HepG2 (cell line): ENCODE results near the gene PAXIP1. TPM values are rescaled to one million over a fixed set of nuclear protein-coding genes. Genes with fewer than 3 reads are reported as not detected.

Experiments used
- ATAC-seq: fragments of 200-7000 bp; cut with Tn5 transposase; 3 replicates; pipeline ENCODE4 v1.9.1; 2020; ENCODE audit warnings: mild to moderate bottlenecking, moderate library complexity
- BruUV-seq: library from RNA; stranded (reverse); fragments of 400-500 nt; replicated peaks from 2 replicates; lab custom pipeline; 2021; lab: Mats Ljungman, UMichigan
- CTCF ChIA-PET: fragments of 300-600 bp; formaldehyde crosslinking; extraction: SDS; loops from one replicate; lab custom pipeline; 2021; ENCODE audit warnings: low total read pairs, inconsistent platforms, low intra/inter-chr PET ratio; lab: Yijun Ruan, JAX
- POLR2A ChIA-PET: fragments of 350-600 bp; sonication (Branson Sonifier 250); formaldehyde crosslinking; loops from one replicate; lab custom pipeline; 2020; ENCODE audit warnings: antibody characterized with exemption, inconsistent platforms; lab: Yijun Ruan, JAX
- DNase-seq: peaks from one replicate; pipeline ENCODE4 v3.0.0-alpha.2; 2015; ENCODE audit warnings: low spot score
- FAIRE-seq: peaks from 3 replicates; lab custom pipeline; 2011; peaks lifted over from hg19 to GRCh38; lab: Jason Lieb, UNC
- H2AFZ ChIP-seq: one replicate; pipeline ENCODE4 v1.6.1; 2011; ENCODE audit warnings: low read length, inconsistent platforms
- H3K27ac ChIP-seq: fragments of 300-600 bp; 3 replicates; pipeline ENCODE4 v1.8.0; 2011; ENCODE audit warnings: mixed run types, mild to moderate bottlenecking, mixed read lengths, low read length, inconsistent platforms; ENCODE audit not compliant: insufficient read depth; ENCODE audit errors: extremely low read length
- H3K27me3 ChIP-seq, 2 experiments: fragments of 200-600 bp in 1 of 2; 2 replicates in 1 of 2; 3 replicates in 1 of 2; pipeline versions ENCODE4 v1.6.0 to v1.8.0; 2011; ENCODE audit warnings: low read length in 2 of 2, mild to moderate bottlenecking in 2 of 2, moderate library complexity in 2 of 2, inconsistent platforms in 1 of 2; ENCODE audit not compliant: insufficient read depth in 2 of 2, control insufficient read depth in 1 of 2
- H3K36me3 ChIP-seq, 2 experiments: fragments of 200-600 bp in 1 of 2; replicated peaks in 1 of 2; 2 replicates in 1 of 2; 3 replicates in 1 of 2; pipeline versions ENCODE4 v1.5.1 to v1.8.0; 2011; ENCODE audit warnings: low read length in 2 of 2, inconsistent platforms in 1 of 2; ENCODE audit not compliant: insufficient read depth in 2 of 2, control insufficient read depth in 1 of 2
- H3K4me1 ChIP-seq: 2 replicates; pipeline ENCODE4 v1.5.1; 2012; ENCODE audit warnings: low read length, inconsistent platforms; ENCODE audit not compliant: insufficient read depth
- H3K4me2 ChIP-seq: 2 replicates; pipeline ENCODE4 v1.6.0; 2011; ENCODE audit warnings: low read depth, low read length, inconsistent platforms
- H3K4me3 ChIP-seq, 3 experiments: fragments of 200-600 bp in 1 of 3; sonication (generic), shearing (Covaris generic) in 1 of 3; replicated peaks in 1 of 3; 2 replicates each; pipeline ENCODE4 v1.5.1; 2011 to 2016; ENCODE audit warnings: low read length in 3 of 3, inconsistent platforms in 2 of 3, low read depth in 2 of 3, mild to moderate bottlenecking in 2 of 3, control low read depth in 1 of 3, mixed read lengths in 1 of 3; ENCODE audit not compliant: insufficient read depth in 1 of 3
- H3K79me2 ChIP-seq: one replicate; pipeline ENCODE4 v1.6.1; 2011; ENCODE audit warnings: low read length, inconsistent platforms; ENCODE audit not compliant: insufficient read depth
- H3K9ac ChIP-seq: 2 replicates; pipeline ENCODE4 v1.6.0; 2011; ENCODE audit warnings: mild to moderate bottlenecking, low read depth, low read length, inconsistent platforms; ENCODE audit not compliant: insufficient read depth
- H3K9me3 ChIP-seq: 2 replicates; pipeline ENCODE4 v1.5.1; 2012; ENCODE audit warnings: mild to moderate bottlenecking, low read length
- H4K20me1 ChIP-seq: 2 replicates; pipeline ENCODE4 v1.6.0; 2011; ENCODE audit warnings: inconsistent platforms, mild to moderate bottlenecking, low read length, moderate library complexity; ENCODE audit not compliant: insufficient read depth
- ATM ChIP-seq: fragments of 450-650 bp; IDR thresholded peaks from 2 replicates; pipeline ENCODE4 v1.7.1; 2017; ENCODE audit warnings: mild to moderate bottlenecking, borderline replicate concordance
- CBX5 ChIP-seq: sonication (generic); formaldehyde crosslinking; IDR thresholded peaks from 2 replicates; pipeline ENCODE4 v1.4.0; 2020; ENCODE audit warnings: missing genetic modification reagents, borderline replicate concordance
- FOXK1 ChIP-seq: sonication (generic); formaldehyde crosslinking; IDR thresholded peaks from 2 replicates; pipeline ENCODE4 v1.4.0; 2020; ENCODE audit warnings: low read depth, missing genetic modification reagents, borderline replicate concordance
- HNF4A ChIP-seq: sonication (generic); formaldehyde crosslinking; IDR thresholded peaks from 2 replicates; pipeline ENCODE4 v1.4.0; 2020; ENCODE audit warnings: missing genetic modification reagents
- MAX ChIP-seq: IDR thresholded peaks from 2 replicates; pipeline ENCODE4 v1.6.1; 2012; ENCODE audit warnings: inconsistent platforms
- MAZ ChIP-seq, 2 experiments: sonication (generic) in 1 of 2; formaldehyde crosslinking in 1 of 2; IDR thresholded peaks; 2 replicates each; pipeline versions ENCODE4 v1.5.0 to v1.6.1; 2012 to 2020; ENCODE audit warnings: low read depth in 2 of 2, mild to moderate bottlenecking in 2 of 2, borderline replicate concordance in 1 of 2, improper control_type of control experiment in 1 of 2, low read length in 1 of 2, missing genetic modification reagents in 1 of 2, moderate library complexity in 1 of 2
- RFX5 ChIP-seq: IDR thresholded peaks from 2 replicates; pipeline ENCODE4 v1.6.1; 2011; ENCODE audit warnings: low read depth, low read length, improper control_type of control experiment
- SMARCE1 ChIP-seq: fragments of 450-650 bp; IDR thresholded peaks from 2 replicates; pipeline ENCODE4 v1.6.1; 2017; ENCODE audit warnings: borderline replicate concordance
- SOX6 ChIP-seq, 2 experiments: fragments of 450-650 bp in 1 of 2; sonication (generic) in 1 of 2; formaldehyde crosslinking in 1 of 2; IDR thresholded peaks; 2 replicates each; pipeline versions ENCODE4 v1.4.0 to v1.6.1; 2017 to 2020; ENCODE audit warnings: antibody characterized with exemption in 1 of 2, mild to moderate bottlenecking in 1 of 2, missing genetic modification reagents in 1 of 2
- TBX2 ChIP-seq: sonication (generic); formaldehyde crosslinking; IDR thresholded peaks from 2 replicates; pipeline ENCODE4 v1.5.0; 2020; ENCODE audit warnings: missing genetic modification reagents, mild to moderate bottlenecking, borderline replicate concordance
- TFDP2 ChIP-seq: sonication (generic); formaldehyde crosslinking; IDR thresholded peaks from 2 replicates; pipeline ENCODE4 v1.4.0; 2020; ENCODE audit warnings: missing genetic modification reagents
- THAP7 ChIP-seq: sonication (generic); formaldehyde crosslinking; IDR thresholded peaks from 2 replicates; pipeline ENCODE4 v1.8.1; 2023; ENCODE audit warnings: mild to moderate bottlenecking, missing genetic modification reagents
- ZBTB1 ChIP-seq: sonication (generic); formaldehyde crosslinking; IDR thresholded peaks from 2 replicates; pipeline ENCODE4 v1.4.0; 2020; ENCODE audit warnings: missing genetic modification reagents, borderline replicate concordance
- ZFP36 ChIP-seq: fragments of 150-350 bp; IDR thresholded peaks from 2 replicates; pipeline ENCODE4 v1.6.1; 2018; ENCODE audit warnings: borderline replicate concordance, low read length, low read depth; ENCODE audit not compliant: partially characterized antibody
- ZNF468 ChIP-seq: sonication (generic); formaldehyde crosslinking; IDR thresholded peaks from 2 replicates; pipeline ENCODE4 v1.8.0; 2022; ENCODE audit warnings: mild to moderate bottlenecking, moderate library complexity, missing genetic modification reagents
- ZNF543 ChIP-seq: sonication (generic); formaldehyde crosslinking; IDR thresholded peaks from 2 replicates; pipeline ENCODE4 v1.4.0; 2020; ENCODE audit warnings: mild to moderate bottlenecking, missing genetic modification reagents
- ZNF562 ChIP-seq: sonication (generic); formaldehyde crosslinking; IDR thresholded peaks from 2 replicates; pipeline ENCODE4 v1.8.0; 2022; ENCODE audit warnings: missing genetic modification reagents, borderline replicate concordance
- ZNF616 ChIP-seq: sonication (generic); formaldehyde crosslinking; IDR thresholded peaks from 2 replicates; pipeline ENCODE4 v1.5.0; 2020; ENCODE audit warnings: low read depth, mild to moderate bottlenecking, missing genetic modification reagents
- ZSCAN25 ChIP-seq: sonication (generic); formaldehyde crosslinking; IDR thresholded peaks from 2 replicates; pipeline ENCODE4 v1.8.0; 2022; ENCODE audit warnings: mild to moderate bottlenecking, missing genetic modification reagents
- WGBS: methylation state at CpG from one replicate; pipeline ENCODE4 v1.1.6; 2017; ENCODE audit warnings: low lambda C conversion rate; 5-methylcytosine and 5-hydroxymethylcytosine counted together
- in situ Hi-C: cut with HindIII; loops from 2 replicates; pipeline ENCODE4 v1.10.0; 2017; ENCODE audit warnings: low pct_unique_long_range_greater_than_20kb; ENCODE audit not compliant: extremely low pct_ligation_motif_present
- intact Hi-C: fragments of 100-400 bp; cut with micrococcal nuclease; formaldehyde crosslinking; loops from one replicate; pipeline ENCODE4 v1.10.0; 2022; ENCODE audit not compliant: unreplicated experiment
- polyA plus RNA-seq, 8 experiments: library from polyadenylated mRNA; depleted of rRNA in 3 of 8; stranded (reverse) in 7 of 8; unstranded in 1 of 8; fragments of >200 nt; fragmentation: Illumina TruSeq in 4 of 8; extraction: Trizol in 4 of 8; gene quantifications; 2 replicates each; pipeline versions ENCODE4 v1.2.1 to v1.2.3, GENCODE V29; 2011 to 2016; ENCODE audit warnings: low read depth in 4 of 8, missing spikeins in 1 of 8, mixed read lengths in 1 of 8; ENCODE audit not compliant: insufficient read depth in 1 of 8
- total RNA-seq, 5 experiments: library from RNA; depleted of rRNA; stranded (reverse); fragments of >200 nt; fragmentation: Illumina TruSeq; extraction: Trizol; gene quantifications; 2 replicates each; pipeline ENCODE4 v1.2.3, GENCODE V29; 2016; ENCODE audit warnings: low read depth in 1 of 5

The PAXIP1 gene
- total and polyA plus RNA-seq, 2 of the 13 experiments (the other 11 are each of a cell fraction or from before 2014, with no cell fraction given) = 11.6 to 16.2 TPM

GRCh38 chr7:154918266-154918665 lies 84.7 kb downstream of the PAXIP1 start:
- H3K79me2 ChIP-seq = no peaks in the 10 kb centered on the region
- ATAC-seq (no peak), FAIRE-seq (no peak), DNase-seq (no peak)
- in situ Hi-C loops = no loop called here
- no peaks in the 10 kb centered on the region for H3K9me3 ChIP-seq
- intact Hi-C loops = no loop called here
- 21% methylated on average over 6 of the region's 6 CpGs for WGBS
- ChIA-PET CTCF (no interaction called here), POLR2A (no interaction called here)
- H3K9ac ChIP-seq = no peak overlapping the region
- no peak overlapping the region for H3K4me2 ChIP-seq
- no peaks in the 10 kb centered on the region for H4K20me1 ChIP-seq
- H3K4me3 ChIP-seq = no peak overlapping the region
- no peaks in the 10 kb centered on the region for H3K36me3 ChIP-seq
- TF ChIP-seq ZNF468 = no peak
- TF ChIP-seq CBX5 (CRISPR knock-in tag) = no peak
- no peak for TF ChIP-seq MAX
- TF ChIP-seq ZBTB1 (CRISPR knock-in tag) = no peak
- TF ChIP-seq ZNF616 (CRISPR knock-in tag) = no peak
- no peak for TF ChIP-seq ZNF562 (CRISPR knock-in tag)
- TF ChIP-seq FOXK1 (CRISPR knock-in tag) = no peak
- no peak for TF ChIP-seq MAZ (IDR thresholded peaks at IDR 0.05; ENCODE audit: borderline replicate concordance, low read depth, low read length)
- no peak for TF ChIP-seq MAZ (CRISPR knock-in tag; IDR thresholded peaks at IDR 0.05; ENCODE audit: low read depth)
- TF ChIP-seq RFX5 = no peak
- TF ChIP-seq TFDP2 (CRISPR knock-in tag) = no peak
- no peak for TF ChIP-seq ZFP36
- TF ChIP-seq ATM = no peak
- TF ChIP-seq TBX2 (CRISPR knock-in tag) = no peak
- no peak for TF ChIP-seq HNF4A (CRISPR knock-in tag)
- no peak for TF ChIP-seq ZSCAN25
- no peak for TF ChIP-seq SOX6 (IDR thresholded peaks at IDR 0.05)
- no peak for TF ChIP-seq SOX6 (CRISPR knock-in tag; IDR thresholded peaks at IDR 0.05)
- no peak for TF ChIP-seq THAP7 (CRISPR knock-in tag)
- no peak for TF ChIP-seq SMARCE1
- TF ChIP-seq ZNF543 (CRISPR knock-in tag) = no peak
- peaks cover 2 to 27% of the 10 kb centered on the region in 2 experiments; a peak in 4 of 5 replicates for H3K27me3 ChIP-seq
- H2AFZ ChIP-seq = no peak overlapping the region
- H3K27ac ChIP-seq = no peak overlapping the region
- peaks cover 4% of the 10 kb centered on the region for H3K4me1 ChIP-seq
- BruUV-seq = no TSS peak
